Ovary (tissue), 9 donors: ENCODE results near the gene MYEF2. TPM values are rescaled to one million over a fixed set of nuclear protein-coding genes. Genes with fewer than 3 reads are reported as not detected.

Source experiments
- DNase-seq, 5 donors: peaks; one replicate each; pipeline ENCODE4 v3.0.0-alpha.2; 2019 to 2020
- H3K27ac ChIP-seq, 2 donors: fragments of 200-600 bp; one replicate each; pipeline versions ENCODE4 v1.5.1 to v1.8.0; 2019 to 2022
- H3K27me3 ChIP-seq: fragments of 200-600 bp; one replicate; pipeline ENCODE4 v1.8.0; 2022
- H3K36me3 ChIP-seq: fragments of 200-600 bp; sonication (generic); one replicate; pipeline ENCODE4 v1.5.1; 2019
- H3K4me1 ChIP-seq: one replicate; pipeline ENCODE4 v1.8.1; 2013; ENCODE audit warnings: mild to moderate bottlenecking, moderate library complexity; ENCODE audit not compliant: insufficient read depth
- H3K4me3 ChIP-seq: fragments of 200-600 bp; sonication (generic); one replicate; pipeline ENCODE4 v1.5.1; 2017
- H3K9me3 ChIP-seq, 2 donors: fragments of 200-600 bp in 1 of 2; sonication (generic) in 1 of 2; one replicate each; pipeline versions ENCODE4 v1.5.1 to v1.8.1; 2013 to 2019; ENCODE audit warnings: mild to moderate bottlenecking in 1 of 2, moderate library complexity in 1 of 2
- EP300 ChIP-seq: sonication (generic); formaldehyde crosslinking; IDR thresholded peaks from one replicate; pipeline ENCODE4 v1.6.1; 2017; ENCODE audit warnings: antibody characterized with exemption
- POLR2A ChIP-seq: fragments of 450-650 bp; IDR thresholded peaks from one replicate; pipeline ENCODE4 v1.6.1; 2017; ENCODE audit warnings: antibody characterized with exemption, mild to moderate bottlenecking, moderate library complexity
- WGBS, 3 donors: extraction: QIAGEN DNeasy Blood & Tissue Kit in 1 of 3; methylation state at CpG; one replicate each; pipeline versions ENCODE4 v1.1.5 to v1.1.7; 2013 to 2017; 5-methylcytosine and 5-hydroxymethylcytosine counted together
- intact Hi-C, 4 donors: fragments of 100-400 bp; cut with DNase I; formaldehyde crosslinking; loops; one replicate each; pipeline versions ENCODE4 v1.11.0 to v1.15.1; 2022 to 2023
- polyA plus RNA-seq, 2 donors: library from polyadenylated mRNA; stranded (reverse); fragments of 200-250 nt in 1 of 2; fragments of 350-450 nt in 1 of 2; fragmentation: Illumina TruSeq in 1 of 2; extraction: RNeasy Lipid Tissue Mini Kit (QIAGEN cat#74804) in 1 of 2; gene quantifications; one replicate each; pipeline ENCODE4 v1.2.3, GENCODE V29; 2013 to 2014
- total RNA-seq, 7 donors: library from RNA; depleted of rRNA in 2 of 7; stranded (reverse); fragments of >200 nt in 2 of 7; fragmentation: NEBNext Ultra II Directional in 3 of 7; extraction: Animal tissue kit (Norgen Biotek cat#: 25700) in 3 of 7; gene quantifications; one replicate each; pipeline versions ENCODE4 v1.1.0 to v1.2.4, GENCODE V29; 2016 to 2023
- TF ChIP-seq, protein P1 (sequence below), 3 donors: fragments of 450-650 bp in 2 of 3; fragments of 200-600 bp in 1 of 3; IDR thresholded peaks; one replicate each; pipeline versions ENCODE4 v1.5.1 to v1.8.0; 2016 to 2022; ENCODE audit warnings: antibody characterized with exemption in 3 of 3, mild to moderate bottlenecking in 1 of 3
- donor health status: DM: no; HTN: no; CAD: no; lungs with moderate emphysema.
- donor health status: DM: no; HTN: no; CAD: no.
- donor health status: Bipolar disorder and iron deficiency.
- donor health status: DM: yes; HTN: yes; CAD: no.
- donor health status: DM: no; HTN: no; CAD: no.
- donor health status: DM: yes; HTN: yes; CAD: no.

MYEF2 gene
- total and polyA plus RNA-seq, 9 donors = 1.4 to 38.9 (median 5.3) TPM

DNA sequence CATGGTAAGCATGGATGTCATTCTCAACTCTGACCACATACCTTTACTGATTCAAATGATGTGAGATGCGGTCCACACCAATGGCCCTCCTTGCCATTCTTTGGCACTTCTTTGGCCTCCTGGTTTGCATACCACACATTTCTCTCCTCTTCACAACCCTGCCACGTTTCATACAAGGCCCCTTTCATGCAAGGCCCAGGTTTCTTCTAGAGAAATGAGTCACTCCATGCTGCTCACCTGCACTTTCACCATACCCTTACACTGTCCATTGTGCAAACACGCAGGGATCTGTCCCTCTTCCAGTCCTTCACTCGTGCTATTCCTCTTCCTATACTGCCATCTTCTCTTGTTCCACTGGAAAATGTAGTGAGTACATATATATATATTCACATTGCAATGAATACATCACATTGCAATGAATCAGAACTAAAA, 81.7 kb downstream of the MYEF2 start:
- H3K36me3 ChIP-seq = no peaks in the 10 kb centered on the region
- H3K9me3 ChIP-seq = no peaks in the 10 kb centered on the region
- TF ChIP-seq POLR2A (no peak), EP300 (no peak)
- TF ChIP-seq, protein P1, sequence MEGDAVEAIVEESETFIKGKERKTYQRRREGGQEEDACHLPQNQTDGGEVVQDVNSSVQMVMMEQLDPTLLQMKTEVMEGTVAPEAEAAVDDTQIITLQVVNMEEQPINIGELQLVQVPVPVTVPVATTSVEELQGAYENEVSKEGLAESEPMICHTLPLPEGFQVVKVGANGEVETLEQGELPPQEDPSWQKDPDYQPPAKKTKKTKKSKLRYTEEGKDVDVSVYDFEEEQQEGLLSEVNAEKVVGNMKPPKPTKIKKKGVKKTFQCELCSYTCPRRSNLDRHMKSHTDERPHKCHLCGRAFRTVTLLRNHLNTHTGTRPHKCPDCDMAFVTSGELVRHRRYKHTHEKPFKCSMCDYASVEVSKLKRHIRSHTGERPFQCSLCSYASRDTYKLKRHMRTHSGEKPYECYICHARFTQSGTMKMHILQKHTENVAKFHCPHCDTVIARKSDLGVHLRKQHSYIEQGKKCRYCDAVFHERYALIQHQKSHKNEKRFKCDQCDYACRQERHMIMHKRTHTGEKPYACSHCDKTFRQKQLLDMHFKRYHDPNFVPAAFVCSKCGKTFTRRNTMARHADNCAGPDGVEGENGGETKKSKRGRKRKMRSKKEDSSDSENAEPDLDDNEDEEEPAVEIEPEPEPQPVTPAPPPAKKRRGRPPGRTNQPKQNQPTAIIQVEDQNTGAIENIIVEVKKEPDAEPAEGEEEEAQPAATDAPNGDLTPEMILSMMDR (IDR thresholded peaks at IDR 0.05) = no peak
- no peaks in the 10 kb centered on the region for H3K27me3 ChIP-seq
- WGBS, 3 donors = 78 to 86% (median 82%) methylated on average over 4 of the region's 4 CpGs
- H3K4me1 ChIP-seq = no peaks in the 10 kb centered on the region
- intact Hi-C loops = no loop called here
- H3K27ac ChIP-seq = no peak overlapping the region
- H3K4me3 ChIP-seq = no peak overlapping the region
- DNase-seq = no peak

- DNase-seq = no peak
- 81 to 88% (median 88%) methylated on average over 4 of the region's 4 CpGs for WGBS, 3 donors
- TF ChIP-seq, protein P1 (IDR thresholded peaks at IDR 0.05) = no peak
- no peaks in the 10 kb centered on the region for H3K27me3 ChIP-seq
- no peaks in the 10 kb centered on the region for H3K9me3 ChIP-seq
- no peak overlapping the region for H3K27ac ChIP-seq
- H3K4me3 ChIP-seq = no peak overlapping the region
- intact Hi-C loops = no loop called here
- no peaks in the 10 kb centered on the region for H3K4me1 ChIP-seq
- no peaks in the 10 kb centered on the region for H3K36me3 ChIP-seq
Observed at GRCh38 chr15:48091522-48091921, 86.6 kb downstream of the MYEF2 start.

DNA sequence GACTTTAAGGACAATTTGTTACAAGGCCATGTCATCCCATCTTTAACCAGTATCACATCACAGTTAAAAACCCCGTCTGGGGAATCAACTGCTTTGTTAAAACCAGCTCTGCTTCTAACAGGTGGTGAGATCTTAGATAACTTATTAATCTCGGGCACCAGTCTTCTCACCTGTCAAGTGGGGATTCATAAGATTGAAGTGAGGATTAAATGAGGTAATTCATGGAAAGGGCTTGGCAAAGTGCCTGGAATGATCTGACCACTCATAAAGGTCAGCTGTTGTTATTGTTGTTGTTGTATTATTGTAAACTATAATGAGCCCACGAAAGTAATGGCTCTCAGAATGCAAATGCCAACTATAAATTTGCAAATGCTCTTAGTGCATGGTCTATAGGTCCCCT, 87.4 kb downstream of the MYEF2 start:
- intact Hi-C loops = no loop called here
- H3K9me3 ChIP-seq = no peaks in the 10 kb centered on the region
- no peak overlapping the region for H3K27ac ChIP-seq
- TF ChIP-seq, protein P1 (IDR thresholded peaks at IDR 0.05) = no peak
- TF ChIP-seq EP300 (no peak), POLR2A (no peak)
- DNase-seq = no peak
- no peak overlapping the region for H3K4me3 ChIP-seq
- no peaks in the 10 kb centered on the region for H3K36me3 ChIP-seq
- no peaks in the 10 kb centered on the region for H3K4me1 ChIP-seq
- WGBS, 3 donors = 29 to 50% (median 48%) methylated on average over 3 of the region's 3 CpGs
- H3K27me3 ChIP-seq = no peaks in the 10 kb centered on the region

- Histone ChIP-seq H3K36me3 (no peaks in the 10 kb centered on the region), H3K27ac (no peak overlapping the region), H3K9me3 (no peaks in the 10 kb centered on the region), H3K27me3 (no peaks in the 10 kb centered on the region), H3K4me1 (no peaks in the 10 kb centered on the region), H3K4me3 (no peak overlapping the region)
- TF ChIP-seq, protein P1 (IDR thresholded peaks at IDR 0.05) = no peak
- intact Hi-C loops = no loop called here
- DNase-seq = no peak
- WGBS, 3 donors = 71 to 86% (median 83%) methylated on average over 2 of the region's 2 CpGs
Observed at GRCh38 chr15:48090115-48090514, 88.0 kb downstream of the MYEF2 start.

DNA sequence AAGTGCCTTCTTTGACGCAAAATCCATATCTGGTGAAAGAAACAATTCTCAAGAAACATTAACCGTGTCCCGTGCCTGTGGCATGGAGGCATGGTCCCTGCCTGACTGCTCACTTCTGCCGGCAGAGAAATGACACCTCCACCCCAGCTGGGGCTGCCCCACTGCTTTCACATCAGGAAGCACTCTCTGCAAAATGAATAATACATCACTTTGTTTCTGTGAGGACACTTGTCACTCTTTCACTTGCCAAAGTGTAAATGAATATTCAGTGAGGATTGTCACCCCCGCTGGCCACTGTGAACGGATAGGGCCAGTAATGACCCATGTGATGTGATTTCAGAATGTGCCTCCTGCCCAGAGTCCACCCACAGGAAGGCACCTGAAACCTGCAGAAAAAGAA, 88.4 kb downstream of the MYEF2 start:
- intact Hi-C loops = no loop called here
- TF ChIP-seq EP300 (no peak), POLR2A (no peak)
- TF ChIP-seq, protein P1 (IDR thresholded peaks at IDR 0.05) = no peak
- no peak overlapping the region for H3K4me3 ChIP-seq
- no peaks in the 10 kb centered on the region for H3K36me3 ChIP-seq
- 69 to 82% (median 80%) methylated on average over 6 of the region's 6 CpGs for WGBS, 3 donors
- no peak overlapping the region for H3K27ac ChIP-seq
- H3K4me1 ChIP-seq = no peaks in the 10 kb centered on the region
- H3K27me3 ChIP-seq = no peaks in the 10 kb centered on the region
- H3K9me3 ChIP-seq = no peaks in the 10 kb centered on the region
- no peak for DNase-seq
